ENCODE measurements around the gene SCN5A. TPM values are rescaled to one million over a fixed set of nuclear protein-coding genes. Genes with fewer than 3 reads are reported as not detected.

SCN5A gene
- total RNA-seq, 1 donor from 2014 or later, result 1.2 TPM

DNA sequence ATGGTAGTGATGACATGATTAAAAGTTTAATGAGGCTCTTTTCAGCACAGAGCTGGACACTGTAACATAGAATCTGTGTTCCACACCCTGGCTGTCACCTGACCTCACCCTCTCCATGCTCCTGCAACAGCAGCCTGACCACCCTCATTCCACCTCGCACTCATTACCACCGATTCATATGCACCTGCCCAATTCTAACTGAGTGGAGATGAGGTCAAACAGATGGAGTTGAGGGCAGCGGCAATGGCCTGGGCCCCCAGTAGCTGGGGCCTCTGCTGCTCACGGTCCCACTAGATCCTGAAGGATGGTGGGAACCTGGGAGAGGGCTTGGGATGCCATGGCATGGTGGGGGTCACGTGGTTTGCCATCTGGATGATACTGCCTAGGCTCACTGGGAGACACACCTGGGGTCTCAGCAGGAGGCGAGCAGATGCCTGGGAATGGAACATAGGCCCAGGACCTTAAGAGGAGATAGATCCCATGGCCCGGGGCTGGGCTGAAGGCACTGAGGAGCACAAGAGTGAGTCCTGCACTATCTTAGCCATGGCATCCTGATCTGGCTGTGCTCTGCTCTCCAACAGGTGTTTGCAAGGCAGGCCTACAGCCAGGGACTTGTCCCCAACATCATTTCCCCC is 1.3 kb downstream of the SCN5A start:
- DNase-seq (ENCODE audit: low spot score in 2 of 2), result no peak
- no peak for FAIRE-seq

GRCh38 chr3:38647217-38647970 is 2.1 kb downstream of the SCN5A start:
- no peak for FAIRE-seq

GRCh38 chr3:38646630-38647029 is 2.9 kb downstream of the SCN5A start:
- peak in 1 of 2 donors; percentile 4 for DNase-seq (ENCODE audit: low spot score in 2 of 2)
- no peak for FAIRE-seq

More at GRCh38 chr3:38647217-38647970, 2.1 kb downstream of the SCN5A start:
- DNase-seq (ENCODE audit: low spot score in 2 of 2), result peak in 1 of 2 donors; percentile 5

DNA sequence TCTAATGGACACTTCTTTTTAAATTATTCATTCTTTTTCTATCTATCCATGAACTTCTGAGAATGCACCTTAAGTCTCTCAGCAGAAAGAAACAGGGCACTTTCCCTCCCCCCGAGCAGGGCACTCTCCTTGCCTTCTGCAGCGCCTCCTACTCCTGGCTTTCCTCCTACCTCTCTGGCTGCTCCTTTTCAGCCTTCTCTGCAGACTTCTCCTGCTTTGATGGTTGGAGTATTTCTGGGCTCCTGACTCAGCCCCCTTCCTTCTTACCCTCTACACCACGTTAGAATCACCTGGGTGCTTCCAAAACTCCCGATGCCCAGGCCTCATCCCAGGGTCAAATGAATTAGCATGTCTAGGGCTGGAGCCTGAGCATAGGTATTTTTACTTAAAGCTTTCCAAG is 3.4 kb downstream of the SCN5A start:
- no peak for FAIRE-seq
- no peak for DNase-seq (ENCODE audit: low spot score in 2 of 2)

- no peak for DNase-seq (ENCODE audit: low spot score in 2 of 2)
- FAIRE-seq, result no peak
Measured at GRCh38 chr3:38645601-38646000, 3.9 kb downstream of the SCN5A start.

- DNase-seq (ENCODE audit: low spot score in 2 of 2) (no peak), FAIRE-seq (no peak)
Measured at GRCh38 chr3:38645076-38645475, 4.4 kb downstream of the SCN5A start.

DNA sequence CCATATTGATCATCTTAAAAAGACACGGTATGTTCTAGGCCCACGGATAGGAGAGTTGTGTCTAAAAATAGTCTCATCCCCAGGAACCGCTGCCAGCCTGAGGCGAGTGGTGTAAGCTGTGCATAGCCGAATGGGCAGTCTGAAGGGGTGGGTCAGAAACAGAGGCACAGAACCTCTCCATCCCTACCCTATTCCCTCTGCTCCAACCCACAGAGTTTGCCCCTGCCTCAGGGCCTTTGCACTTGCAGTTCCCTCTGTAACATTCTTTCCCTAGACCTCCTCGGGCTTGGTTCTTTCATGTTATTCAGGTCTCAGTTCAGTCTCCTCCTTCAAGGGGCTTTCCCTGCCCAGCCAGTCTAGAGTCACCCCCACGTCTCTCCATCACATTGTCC is 4.8 kb downstream of the SCN5A start:
- FAIRE-seq (no peak), DNase-seq (ENCODE audit: low spot score in 2 of 2) (no peak)

DNA sequence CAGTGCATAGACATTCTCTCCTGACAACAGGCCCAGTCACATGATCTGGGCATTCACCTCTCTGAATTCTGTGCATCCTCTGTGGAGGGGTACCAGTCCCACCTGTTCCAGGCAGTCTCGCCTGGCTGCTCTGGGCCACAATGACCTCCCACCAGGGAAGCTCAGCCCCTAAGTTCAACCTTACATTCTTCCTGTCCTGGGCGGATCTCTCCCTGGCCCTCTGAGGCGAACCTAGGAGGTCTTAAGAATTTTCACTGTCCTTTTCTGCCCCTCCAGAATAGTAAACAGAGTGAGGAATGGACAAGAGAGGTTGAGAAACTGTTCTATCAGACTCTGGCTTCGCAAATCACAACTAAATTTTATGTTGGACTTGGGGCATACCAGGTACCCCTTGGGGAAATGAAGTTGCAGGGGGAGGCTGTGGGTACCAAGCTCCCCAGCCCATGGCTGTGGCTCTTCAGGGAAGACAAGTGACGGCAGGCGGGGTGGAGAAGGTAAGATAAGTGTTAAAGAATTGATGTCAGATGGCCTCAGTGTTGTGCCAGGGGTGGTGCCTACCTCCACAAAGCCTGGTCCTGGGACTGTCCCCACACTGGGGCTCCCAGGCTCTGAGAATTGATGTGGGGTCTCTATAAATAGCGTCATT is 5.3 kb downstream of the SCN5A start:
- DNase-seq (ENCODE audit: low spot score in 2 of 2) (no peak), FAIRE-seq (no peak)

GRCh38 chr3:38643592-38643991 is 5.9 kb downstream of the SCN5A start:
- FAIRE-seq (no peak), DNase-seq (ENCODE audit: low spot score in 2 of 2) (no peak)

- FAIRE-seq (no peak), DNase-seq (ENCODE audit: low spot score in 2 of 2) (no peak)
Measured at GRCh38 chr3:38643090-38643489, 6.4 kb downstream of the SCN5A start.

DNA sequence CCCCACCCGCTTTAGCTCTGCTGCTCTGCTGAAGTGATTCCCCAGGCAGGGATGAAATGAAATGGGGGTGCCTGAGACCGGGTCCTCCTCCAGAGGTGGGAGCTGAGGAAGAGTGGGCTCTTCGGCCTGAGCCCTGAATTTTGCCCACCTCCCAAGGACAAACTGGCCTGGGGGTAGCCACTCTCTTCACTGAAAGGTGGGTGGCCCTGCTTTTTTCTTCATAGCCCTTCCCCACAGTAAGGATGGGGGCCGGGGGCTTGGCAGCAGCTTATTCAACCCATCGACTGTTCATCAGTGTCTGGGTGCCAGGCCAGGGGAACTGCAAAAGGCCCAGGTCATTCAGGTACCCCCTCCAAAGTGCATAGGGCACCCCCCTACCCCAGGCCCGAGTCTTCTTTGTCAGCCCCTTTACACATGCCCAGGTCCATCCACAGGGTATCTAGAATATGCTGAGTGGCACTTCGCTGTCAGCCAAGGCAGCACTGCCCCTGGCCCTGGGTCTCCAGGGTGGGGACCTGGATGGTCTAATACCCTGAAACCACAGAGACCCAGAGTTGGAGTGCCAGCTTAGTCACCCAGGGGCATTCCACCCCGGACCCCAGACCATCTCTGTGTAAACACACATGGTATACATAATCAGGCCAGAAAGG is 7.9 kb downstream of the SCN5A start:
- no peak for DNase-seq (ENCODE audit: low spot score in 2 of 2)
- no peak for FAIRE-seq

- no peak for FAIRE-seq
- peak in 1 of 2 donors; percentile 42 for DNase-seq (ENCODE audit: low spot score in 2 of 2)
Measured at GRCh38 chr3:38640661-38641452, 8.6 kb downstream of the SCN5A start.

- FAIRE-seq (no peak), DNase-seq (ENCODE audit: low spot score in 2 of 2) (no peak)
Measured at GRCh38 chr3:38638354-38638753, 11.1 kb downstream of the SCN5A start.

GRCh38 chr3:38637906-38638305 is 11.6 kb downstream of the SCN5A start:
- no peak for DNase-seq (ENCODE audit: low spot score in 2 of 2)

GRCh38 chr3:38636881-38637280 is 12.6 kb downstream of the SCN5A start:
- FAIRE-seq (no peak), DNase-seq (ENCODE audit: low spot score in 2 of 2) (no peak)

More at GRCh38 chr3:38637906-38638305, 11.6 kb downstream of the SCN5A start:
- FAIRE-seq, result no peak

- DNase-seq (ENCODE audit: low spot score in 2 of 2) (no peak), FAIRE-seq (no peak)
Measured at GRCh38 chr3:38636464-38636863, 13.0 kb downstream of the SCN5A start.

DNA sequence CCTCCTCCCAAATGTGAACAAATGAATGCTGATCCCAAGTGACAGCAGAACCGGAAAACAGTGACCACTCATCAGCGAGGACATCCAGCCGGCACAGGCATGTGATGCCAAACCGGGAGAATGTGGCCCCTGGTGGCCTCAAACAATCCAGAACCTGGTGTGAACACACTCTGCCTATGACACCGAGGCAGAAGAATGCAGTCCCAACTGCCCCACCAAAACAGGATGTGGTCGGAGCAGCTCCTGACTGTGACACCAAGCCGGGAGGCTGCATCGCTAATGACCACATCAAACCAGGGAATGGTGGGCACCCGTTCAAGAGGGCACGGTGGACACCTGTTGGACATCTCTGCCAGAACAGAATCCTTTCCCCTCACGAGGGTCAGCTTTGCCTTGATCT is 15.4 kb downstream of the SCN5A start:
- FAIRE-seq, result no peak
- DNase-seq (ENCODE audit: low spot score in 2 of 2), result no peak

- FAIRE-seq (no peak), DNase-seq (ENCODE audit: low spot score in 2 of 2) (no peak)
Measured at GRCh38 chr3:38632989-38633388, 16.5 kb downstream of the SCN5A start.

- FAIRE-seq, result no peak
- no peak for DNase-seq (ENCODE audit: low spot score in 2 of 2)
Measured at GRCh38 chr3:38630606-38631005, 18.9 kb downstream of the SCN5A start.

DNA sequence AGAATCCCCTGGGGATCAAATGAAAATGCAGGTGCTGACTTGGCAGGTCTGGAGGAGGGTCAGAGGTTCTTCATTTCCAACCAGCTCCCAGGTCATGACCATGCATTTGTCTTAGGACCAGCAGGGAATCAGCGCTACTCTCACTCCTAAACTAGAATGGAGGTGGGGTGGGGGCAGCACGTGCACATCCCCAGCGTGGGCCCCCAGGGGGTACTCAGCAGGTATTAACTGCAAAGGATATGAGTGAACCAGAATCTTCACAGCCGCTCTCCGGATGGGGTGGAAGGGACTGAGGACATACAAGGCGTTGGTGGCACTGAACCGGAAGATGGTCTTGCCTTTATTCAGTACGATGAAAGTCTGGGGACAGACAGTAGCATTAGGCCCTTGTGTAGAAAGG is 19.4 kb downstream of the SCN5A start:
- FAIRE-seq (no peak), DNase-seq (ENCODE audit: low spot score in 2 of 2) (no peak)

Measured in frontal cortex (tissue), 4 donors.